ENCODE measurements around the gene TMEM120A. TPM values are rescaled to one million over a fixed set of nuclear protein-coding genes. Genes with fewer than 3 reads are reported as not detected.

The TMEM120A gene
- total and polyA plus RNA-seq, 10 of the 15 experiments (the other 5 are each of a cell fraction or from before 2014, with no cell fraction given): 0.43 to 86.6 (median 18.5) TPM

DNA sequence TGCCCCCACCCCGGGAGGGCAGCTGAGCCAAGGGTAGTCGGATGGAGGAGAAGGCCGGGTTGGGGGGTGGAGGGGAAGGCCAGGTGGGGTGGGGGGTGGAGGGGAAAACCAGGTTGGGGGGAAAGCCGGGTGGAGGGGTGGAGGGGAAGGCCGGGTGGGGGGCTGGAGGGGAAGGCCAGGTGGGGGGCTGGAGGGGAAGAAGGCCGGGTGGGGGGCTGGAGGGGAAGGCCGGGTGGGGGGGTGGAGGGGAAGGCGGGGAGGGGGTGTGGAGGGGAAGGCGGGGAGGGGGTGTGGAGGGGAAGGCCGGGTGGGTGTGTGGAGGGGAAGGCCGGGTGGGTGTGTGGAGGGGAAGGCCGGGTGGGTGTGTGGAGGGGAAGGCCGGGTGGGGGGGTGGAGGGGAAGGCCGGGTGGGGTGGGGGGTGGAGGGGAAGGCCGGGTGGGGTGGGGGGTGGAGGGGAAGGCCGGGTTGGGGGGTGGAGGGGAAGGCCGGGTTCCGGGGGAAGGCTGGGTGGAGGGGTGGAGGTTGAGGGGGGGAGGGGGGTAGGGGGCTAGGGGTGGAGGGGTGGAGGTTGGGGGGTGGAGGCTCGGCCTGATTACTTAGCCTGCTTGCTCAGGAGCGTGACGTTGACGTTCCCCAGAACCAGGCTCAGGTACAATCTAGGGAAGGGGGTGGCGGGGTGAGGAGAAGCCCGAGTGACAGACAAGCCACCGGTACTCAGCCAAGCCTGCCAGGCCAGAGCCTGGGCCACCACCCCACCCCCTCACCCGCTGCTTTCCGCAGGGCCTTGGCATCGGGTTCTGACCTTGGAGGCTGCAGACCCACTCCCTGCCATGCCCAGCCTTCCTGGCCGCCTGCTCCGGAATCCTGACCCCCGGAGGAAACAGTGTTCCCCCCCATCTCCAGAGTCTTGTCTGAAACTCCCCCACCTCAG, 5.6 kb downstream of the TMEM120A start:
- TF ChIP-seq TAF1 (IDR thresholded peaks at IDR 0.05; ENCODE audit: borderline replicate concordance, low read depth, low read length) (no peak), HDAC2 (IDR thresholded peaks at IDR 0.05) (no peak), ZNF384 (IDR thresholded peaks at IDR 0.05; ENCODE audit: borderline replicate concordance, low read depth, low read length) (no peak), ZNF207 (IDR thresholded peaks at IDR 0.05; ENCODE audit: borderline replicate concordance) (no peak), ZNF24 (IDR thresholded peaks at IDR 0.05) (no peak), STAT3 (IDR thresholded peaks at IDR 0.05; ENCODE audit: low read depth, low read length) (no peak), BHLHE40 (IDR thresholded peaks at IDR 0.05; ENCODE audit: borderline replicate concordance in 1 of 2, low read depth in 2 of 2, low read length in 1 of 2) (no peak)
- TF ChIP-seq, protein P1, sequence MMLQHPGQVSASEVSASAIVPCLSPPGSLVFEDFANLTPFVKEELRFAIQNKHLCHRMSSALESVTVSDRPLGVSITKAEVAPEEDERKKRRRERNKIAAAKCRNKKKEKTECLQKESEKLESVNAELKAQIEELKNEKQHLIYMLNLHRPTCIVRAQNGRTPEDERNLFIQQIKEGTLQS (IDR thresholded peaks at IDR 0.05; ENCODE audit: borderline replicate concordance, extremely low read depth, low read depth, low read length): no peak
- Histone ChIP-seq H3K4me1 (ENCODE audit: control insufficient read depth, insufficient read depth, low read length) (peaks cover 3% of the 10 kb centered on the region), H3K9ac (ENCODE audit: control insufficient read depth, insufficient read depth, low read length) (no peak overlapping the region), H4K20me1 (ENCODE audit: control insufficient read depth, insufficient read depth) (no peaks in the 10 kb centered on the region), H3K27me3 (replicated peaks in 1 of 2; ENCODE audit: control insufficient read depth in 2 of 2, insufficient read depth in 2 of 2, low read length in 1 of 2) (no peaks in the 10 kb centered on the region), H3K4me3 (no peak overlapping the region), H3K27ac (ENCODE audit: control insufficient read depth, insufficient read depth) (no peak overlapping the region), H3K36me3 (ENCODE audit: control insufficient read depth in 2 of 2, insufficient read depth in 2 of 2, low read length in 1 of 2) (peaks cover 3 to 9% of the 10 kb centered on the region in 2 experiments; a peak in 3 of 4 replicates), H3K9me3 (replicated peaks; ENCODE audit: control insufficient read depth, insufficient read depth, low read length) (no peaks in the 10 kb centered on the region), H3K79me2 (ENCODE audit: control insufficient read depth, insufficient read depth, low read length) (no peaks in the 10 kb centered on the region), H2AFZ (ENCODE audit: control insufficient read depth, low read depth, low read length) (no peak overlapping the region), H3K4me2 (ENCODE audit: control insufficient read depth, insufficient read depth) (no peak overlapping the region)
- 89% methylated on average over 9 of the region's 31 CpGs for WGBS (ENCODE audit: insufficient coverage, insufficient replicate concordance, low lambda C conversion rate, missing lambda C conversion rate)
- ChIA-PET SMC1A (ENCODE audit: uncharacterized antibody, unreplicated experiment) (interaction anchor here (1.1 kb wide), 1 partner anchor 60 kb away, joined by 3 read pairs; no protein-coding TSS in a partner anchor), POLR2A (no interaction called here), RAD21 (ENCODE audit: unreplicated experiment) (interaction anchor here (1.0 kb wide), 1 partner anchor 20 kb away, joined by 3 read pairs; no protein-coding TSS in a partner anchor), CTCF (interaction anchor here (0.7 to 1.0 kb wide), 2 partner anchors 122 to 125 kb away, joined by 3 read pairs; no protein-coding TSS in a partner anchor)
- FAIRE-seq (no peak), DNase-seq (ENCODE audit: low read depth, low spot score) (no peak), ATAC-seq (no peak)
- in situ Hi-C loops (cut with MboI): no loop called here
- intact Hi-C loops (cut with micrococcal nuclease; ENCODE audit: unreplicated experiment): no loop called here
- no TSS peak for BruUV-seq (replicated peaks)

All from GM12878 (cell line).